Natural killer cell (primary cell): ENCODE measurements around the gene MCTP2. TPM values are rescaled to one million over a fixed set of nuclear protein-coding genes. Genes with fewer than 3 reads are reported as not detected.

Experiments used
- ATAC-seq, 3 donors: fragments of 150-1000 bp in 2 of 3; fragments of 200-7000 bp in 1 of 3; cut with Tn5 transposase; 1 replicate in 1 of 3; 2 replicates in 2 of 3; pipeline ENCODE4 v1.10.0; 2021; ENCODE audit warnings: mild to moderate bottlenecking in 2 of 3, moderate library complexity in 2 of 3
- DNase-seq, 2 donors: peaks; one replicate each; pipeline versions ENCODE4 v3.0.0 to v3.0.0-alpha.2; 2013 to 2021; ENCODE audit warnings: mixed read lengths in 1 of 2
- H3K27ac ChIP-seq: one replicate; pipeline ENCODE4 v1.5.1; 2013; ENCODE audit warnings: mild to moderate bottlenecking, low read length
- H3K27me3 ChIP-seq: one replicate; pipeline ENCODE4 v1.6.1; 2013; ENCODE audit warnings: low read length; ENCODE audit not compliant: control insufficient read depth, insufficient read depth
- H3K36me3 ChIP-seq: one replicate; pipeline ENCODE4 v1.6.1; 2013; ENCODE audit warnings: low read length; ENCODE audit not compliant: control insufficient read depth, insufficient read depth
- H3K4me1 ChIP-seq: one replicate; pipeline ENCODE4 v1.6.1; 2013; ENCODE audit warnings: low read length; ENCODE audit not compliant: control insufficient read depth, insufficient read depth
- H3K4me3 ChIP-seq: one replicate; pipeline ENCODE4 v1.5.1; 2013; ENCODE audit warnings: low read length
- H3K9me3 ChIP-seq: one replicate; pipeline ENCODE4 v1.6.1; 2013; ENCODE audit warnings: low read length; ENCODE audit not compliant: control insufficient read depth, insufficient read depth
- H3K27ac Mint-ChIP-seq, 2 donors: one replicate each; pipeline ENCODE4 v1.8.0; 2022; ENCODE audit warnings: mild to moderate bottlenecking in 2 of 2, mixed read lengths in 2 of 2, moderate library complexity in 1 of 2
- H3K27me3 Mint-ChIP-seq, 2 donors: one replicate each; pipeline ENCODE4 v1.8.0; 2022; ENCODE audit warnings: low read depth in 2 of 2, mixed read lengths in 2 of 2
- H3K36me3 Mint-ChIP-seq: one replicate; pipeline ENCODE4 v1.8.0; 2022; ENCODE audit warnings: mixed read lengths
- H3K4me1 Mint-ChIP-seq, 2 donors: one replicate each; pipeline ENCODE4 v1.8.0; 2022; ENCODE audit warnings: mixed read lengths in 2 of 2
- H3K4me3 Mint-ChIP-seq: one replicate; pipeline ENCODE4 v1.8.0; 2022; ENCODE audit warnings: mild to moderate bottlenecking, moderate library complexity, mixed read lengths
- H3K9me3 Mint-ChIP-seq, 2 donors: one replicate each; pipeline ENCODE4 v1.8.0; 2022; ENCODE audit warnings: mixed read lengths in 2 of 2
- CTCF ChIP-seq: fragments of 200-600 bp; IDR thresholded peaks from one replicate; pipeline ENCODE4 v1.8.0; 2022; ENCODE audit warnings: antibody characterized with exemption
- WGBS: methylation state at CpG from one replicate; pipeline ENCODE4 v1.1.7; 2013; ENCODE audit warnings: missing lambda C conversion rate; ENCODE audit not compliant: insufficient coverage; 5-methylcytosine and 5-hydroxymethylcytosine counted together
- intact Hi-C: fragments of 100-400 bp; cut with micrococcal nuclease; formaldehyde crosslinking; loops from one replicate; pipeline ENCODE4 v1.14.2; 2022
- total RNA-seq, 4 donors: library from RNA; stranded (reverse); fragments of 120-200 nt in 1 of 4; gene quantifications; one replicate each; pipeline versions ENCODE4 v1.2.3 to v1.2.4, GENCODE V29; 2013 to 2022

Gene MCTP2
- total RNA-seq, 3 donors from 2014 or later (not counting 1 experiment from before 2014, with no cell fraction given), result 235 to 312 (median 261) TPM

- no peaks in the 10 kb centered on the region for H3K4me1 ChIP-seq
- H3K27me3 ChIP-seq, result no peaks in the 10 kb centered on the region
- H3K4me3 ChIP-seq, result no peak overlapping the region
- TF ChIP-seq CTCF, result no peak
- Mint-ChIP-seq H3K9me3 (no peaks in the 10 kb centered on the region), H3K4me3 (no peak overlapping the region), H3K27me3 (no peaks in the 10 kb centered on the region), H3K27ac (no peak overlapping the region), H3K4me1 (peaks cover 17 to 26% of the 10 kb centered on the region in 2 donors), H3K36me3 (peaks cover 27% of the 10 kb centered on the region)
- H3K27ac ChIP-seq, result no peak overlapping the region
- H3K9me3 ChIP-seq, result no peaks in the 10 kb centered on the region
- intact Hi-C loops, result no loop called here
- DNase-seq (no peak), ATAC-seq (no peak)
- 95% methylated on average over 5 of the region's 6 CpGs for WGBS
- peaks cover 92% of the 10 kb centered on the region for H3K36me3 ChIP-seq
These were observed 141.5 kb downstream of the MCTP2 start for GRCh38 chr15:94372821-94373220.

- H3K4me1 Mint-ChIP-seq, result peaks cover 36 to 43% of the 10 kb centered on the region in 2 donors
- H3K9me3 ChIP-seq, result no peaks in the 10 kb centered on the region
- ATAC-seq, result no peak
- H3K4me3 ChIP-seq, result no peak overlapping the region
- H3K9me3 Mint-ChIP-seq, result no peaks in the 10 kb centered on the region
- H3K27ac ChIP-seq, result no peak overlapping the region
- WGBS, result 96% methylated on average over 1 of the region's 1 CpG
- DNase-seq, result no peak
- H3K36me3 ChIP-seq, result peaks cover 68% of the 10 kb centered on the region
- peaks cover 8% of the 10 kb centered on the region for H3K4me1 ChIP-seq
- no peak overlapping the region for H3K27ac Mint-ChIP-seq
- no peak overlapping the region for H3K4me3 Mint-ChIP-seq
- no peaks in the 10 kb centered on the region for H3K27me3 ChIP-seq
- intact Hi-C loops, result no loop called here
- peaks cover 17% of the 10 kb centered on the region for H3K36me3 Mint-ChIP-seq
- no peaks in the 10 kb centered on the region for H3K27me3 Mint-ChIP-seq
- TF ChIP-seq CTCF, result no peak
These were observed 144.6 kb downstream of the MCTP2 start for GRCh38 chr15:94375997-94376396.

GRCh38 chr15:94379986-94380385 is 148.6 kb downstream of the MCTP2 start:
- H3K4me3 Mint-ChIP-seq, result no peak overlapping the region

More at GRCh38 chr15:94379986-94380385, 148.6 kb downstream of the MCTP2 start:
- H3K4me1 Mint-ChIP-seq, result peaks cover 53 to 61% of the 10 kb centered on the region in 2 donors
- H3K36me3 ChIP-seq, result peaks cover 43% of the 10 kb centered on the region
- H3K27ac ChIP-seq, result no peak overlapping the region
- ATAC-seq (no peak), DNase-seq (no peak)
- no peaks in the 10 kb centered on the region for H3K9me3 ChIP-seq
- H3K36me3 Mint-ChIP-seq, result peaks cover 12% of the 10 kb centered on the region
- H3K27me3 Mint-ChIP-seq, result no peaks in the 10 kb centered on the region
- intact Hi-C loops, result loop anchor here (2.0 kb wide), 1 partner anchor 35 kb away; no protein-coding TSS in a partner anchor
- H3K4me1 ChIP-seq, result peaks cover 22% of the 10 kb centered on the region
- peak overlapping the region in 1 of 2 donors; percentile 46 for H3K27ac Mint-ChIP-seq
- no peaks in the 10 kb centered on the region for H3K9me3 Mint-ChIP-seq
- TF ChIP-seq CTCF, result no peak
- no peaks in the 10 kb centered on the region for H3K27me3 ChIP-seq
- 94% methylated on average over 3 of the region's 3 CpGs for WGBS
- no peak overlapping the region for H3K4me3 ChIP-seq
